Activated CD4-positive, alpha-beta T cell treated with anti-CD3 and anti-CD28 coated beads for 36 hours (primary cell): ENCODE measurements around the gene NDC80. TPM values are rescaled to one million over a fixed set of nuclear protein-coding genes. Genes with fewer than 3 reads are reported as not detected.
"Not testable (repeated sequence)": the region's sequence is repeated elsewhere in the genome, so short reads cannot be mapped to it uniquely, and the experiment has no call there.

Source experiments
- ATAC-seq: fragments of 200-7000 bp; cut with Tn5 transposase; one replicate; pipeline ENCODE4 v1.10.0; 2021; ENCODE audit warnings: mild to moderate bottlenecking, moderate library complexity
- CTCF ChIA-PET: fragments of 350-600 bp; sonication (Branson Sonifier 250); formaldehyde crosslinking; loops from one replicate; lab custom pipeline; 2021; ENCODE audit warnings: antibody characterized with exemption; lab: Charles Lee
- POLR2A ChIA-PET: fragments of 350-600 bp; sonication (Branson Sonifier 250); formaldehyde crosslinking; loops from one replicate; lab custom pipeline; 2021; ENCODE audit warnings: antibody characterized with exemption, inconsistent platforms; lab: Charles Lee
- DNase-seq: peaks from one replicate; pipeline ENCODE4 v3.0.0-alpha.2; 2020
- H3K27ac Mint-ChIP-seq: one replicate; pipeline ENCODE4 v1.8.0; 2021; ENCODE audit warnings: mixed read lengths
- H3K27me3 Mint-ChIP-seq: one replicate; pipeline ENCODE4 v1.8.0; 2021; ENCODE audit warnings: mixed read lengths
- H3K36me3 Mint-ChIP-seq: one replicate; pipeline ENCODE4 v1.8.0; 2021; ENCODE audit warnings: low read depth, mixed read lengths
- H3K4me1 Mint-ChIP-seq: one replicate; pipeline ENCODE4 v1.8.0; 2021; ENCODE audit warnings: mixed read lengths
- H3K4me3 Mint-ChIP-seq: one replicate; pipeline ENCODE4 v1.8.0; 2021; ENCODE audit warnings: mild to moderate bottlenecking, moderate library complexity, mixed read lengths
- H3K9me3 Mint-ChIP-seq: one replicate; pipeline ENCODE4 v1.8.0; 2021; ENCODE audit warnings: low read depth, mixed read lengths
- intact Hi-C, 2 experiments: fragments of 100-400 bp; cut with DNase I in 1 of 2; cut with micrococcal nuclease in 1 of 2; formaldehyde crosslinking; loops; one replicate each; pipeline versions ENCODE4 v1.14.2 to v1.15.1; 2022 to 2024; cut with DNase I, micrococcal nuclease
- total RNA-seq, 2 experiments: library from RNA; stranded (reverse); gene quantifications; one replicate each; pipeline ENCODE4 v1.2.3, GENCODE V29; 2021

Gene NDC80
- total RNA-seq, 2 experiments from 2014 or later = 84.7 to 88.5 TPM

DNA sequence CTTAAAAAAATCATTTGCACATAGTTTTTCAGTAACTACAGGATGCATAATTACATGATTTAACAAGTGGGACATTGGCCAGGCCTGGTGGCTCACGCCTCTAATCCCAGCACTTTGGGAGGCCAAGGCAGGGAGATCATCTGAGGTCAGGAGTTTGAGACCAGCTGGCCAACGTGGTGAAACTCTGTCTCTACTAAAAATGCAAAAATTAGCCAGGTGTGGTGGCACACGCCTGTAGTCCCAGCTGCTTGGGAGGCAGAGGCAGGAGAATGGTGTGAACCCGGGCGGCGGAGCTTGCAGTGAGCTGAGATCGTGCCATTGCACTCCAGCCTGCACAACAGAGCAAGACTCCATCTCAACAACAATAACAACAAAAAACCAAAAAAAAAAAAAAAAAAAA lies 90.9 kb downstream of the NDC80 start:
- H3K4me1 Mint-ChIP-seq = peaks cover 61% of the 10 kb centered on the region
- H3K27ac Mint-ChIP-seq, H3K9me3 Mint-ChIP-seq, POLR2A ChIA-PET, DNase-seq, intact Hi-C loops, CTCF ChIA-PET, H3K27me3 Mint-ChIP-seq, H3K4me3 Mint-ChIP-seq, ATAC-seq: not testable (repeated sequence)
- peaks cover 57% of the 10 kb centered on the region for H3K36me3 Mint-ChIP-seq

DNA sequence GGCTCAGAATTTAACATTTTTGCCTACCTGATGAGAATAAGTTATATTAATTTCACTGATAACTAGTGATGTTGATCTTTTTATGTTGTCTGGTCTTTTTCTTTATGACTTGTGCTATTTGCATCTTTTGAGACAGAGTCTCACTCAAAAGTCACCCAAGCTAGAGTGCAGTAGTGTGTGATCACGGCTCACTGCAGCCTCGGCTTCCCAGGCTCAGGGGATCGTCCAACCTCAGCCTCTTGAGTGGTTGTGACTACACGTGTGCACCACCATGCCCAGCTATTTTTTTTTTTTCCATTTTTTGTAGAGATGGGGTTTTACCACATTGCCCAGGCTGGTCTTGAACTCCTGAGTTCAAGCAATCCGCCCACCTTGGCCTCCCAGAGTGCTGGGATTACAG lies 91.6 kb downstream of the NDC80 start:
- H3K4me1 Mint-ChIP-seq = peaks cover 61% of the 10 kb centered on the region
- H3K36me3 Mint-ChIP-seq = peaks cover 55% of the 10 kb centered on the region
- peak; percentile 25 for ATAC-seq
- H3K4me3 Mint-ChIP-seq = no peak overlapping the region
- no peaks in the 10 kb centered on the region for H3K27me3 Mint-ChIP-seq
- CTCF ChIA-PET = no interaction called here
- POLR2A ChIA-PET = interaction anchor here (0.9 kb wide), 1 partner anchor 76 kb away, joined by 3 read pairs; no protein-coding TSS in a partner anchor
- no peaks in the 10 kb centered on the region for H3K9me3 Mint-ChIP-seq
- peak overlapping the region; percentile 77 for H3K27ac Mint-ChIP-seq
- intact Hi-C loops = no loop called here
- no peak for DNase-seq

Other genes with a start within 250 kb of the NDC80 start
- gene METTL4, start 52 bp upstream of the NDC80 start, total RNA-seq = 10 to 100 TPM; 12.8 to 22.0 TPM
- gene SMCHD1, start 84.2 kb downstream of the NDC80 start, total RNA-seq = 100 to 1,000 TPM in 1 of 2 experiments, 10 to 100 TPM in 1; 89.5 to 121 TPM